Skin epidermis (tissue), 12 donors: ENCODE measurements around the gene ITGAD.

Experiments used
- H3K27ac ChIP-seq, 21 experiments: fragments of 200-600 bp; sonication (generic) in 11 of 21; one replicate each; pipeline ENCODE4 v1.5.0; 2020; ENCODE audit warnings: mild to moderate bottlenecking in 3 of 21, inconsistent platforms in 2 of 21, moderate library complexity in 2 of 21
- H3K4me3 ChIP-seq, 7 experiments: fragments of 200-600 bp; sonication (generic) in 2 of 7; one replicate each; pipeline ENCODE4 v1.5.0; 2020; ENCODE audit warnings: inconsistent platforms in 2 of 7, mild to moderate bottlenecking in 2 of 7, moderate library complexity in 1 of 7

Gene ITGAD

DNA sequence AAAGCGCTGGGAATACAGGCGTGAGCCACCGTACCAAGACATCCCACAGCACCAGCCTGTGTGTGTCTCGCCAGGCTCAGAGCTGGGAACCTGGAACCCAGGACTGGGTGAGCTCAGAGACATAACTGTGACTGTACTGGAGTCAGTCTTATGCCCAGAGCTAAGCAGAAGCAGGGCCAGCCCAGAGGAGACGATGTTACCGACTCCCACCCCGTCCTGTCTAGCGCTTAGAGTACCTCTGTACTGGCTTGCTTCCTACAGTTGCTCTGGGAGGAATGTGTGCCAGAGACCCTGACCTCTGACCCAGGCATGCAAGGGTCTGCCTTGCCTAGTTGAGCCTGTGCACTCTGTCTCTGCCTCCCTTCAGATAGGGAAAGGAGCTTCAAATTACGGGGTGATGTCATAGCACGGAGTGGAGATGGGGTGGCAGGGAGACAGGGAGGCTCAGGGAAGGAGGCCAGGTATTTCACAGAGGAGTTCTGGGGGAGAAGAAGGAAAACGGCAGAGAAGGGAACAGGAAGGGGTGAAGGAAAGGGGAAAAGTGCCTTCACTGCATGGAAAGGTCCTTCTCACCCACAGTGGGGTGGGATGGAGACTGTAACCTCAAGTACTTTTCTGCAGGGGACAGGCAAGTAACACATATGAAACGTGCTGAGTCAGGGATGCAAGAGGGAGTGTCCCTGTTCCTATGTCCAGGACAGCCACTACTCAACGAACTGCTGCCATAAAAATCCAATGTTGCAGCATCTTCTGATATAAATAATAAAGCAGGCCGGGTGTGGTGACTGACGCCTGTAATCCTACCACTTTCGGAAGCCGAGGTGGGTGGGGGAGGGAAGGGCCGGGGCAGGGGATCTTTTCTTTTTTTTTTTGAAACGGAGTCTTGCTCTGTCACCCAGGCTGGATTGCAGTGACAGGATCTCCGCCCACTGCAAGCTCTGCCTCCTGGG is 60.4 kb downstream of the ITGAD start:
- peak overlapping the region in 20 of 21 experiments; percentile 8 to 85 (median 73) for H3K27ac ChIP-seq

DNA sequence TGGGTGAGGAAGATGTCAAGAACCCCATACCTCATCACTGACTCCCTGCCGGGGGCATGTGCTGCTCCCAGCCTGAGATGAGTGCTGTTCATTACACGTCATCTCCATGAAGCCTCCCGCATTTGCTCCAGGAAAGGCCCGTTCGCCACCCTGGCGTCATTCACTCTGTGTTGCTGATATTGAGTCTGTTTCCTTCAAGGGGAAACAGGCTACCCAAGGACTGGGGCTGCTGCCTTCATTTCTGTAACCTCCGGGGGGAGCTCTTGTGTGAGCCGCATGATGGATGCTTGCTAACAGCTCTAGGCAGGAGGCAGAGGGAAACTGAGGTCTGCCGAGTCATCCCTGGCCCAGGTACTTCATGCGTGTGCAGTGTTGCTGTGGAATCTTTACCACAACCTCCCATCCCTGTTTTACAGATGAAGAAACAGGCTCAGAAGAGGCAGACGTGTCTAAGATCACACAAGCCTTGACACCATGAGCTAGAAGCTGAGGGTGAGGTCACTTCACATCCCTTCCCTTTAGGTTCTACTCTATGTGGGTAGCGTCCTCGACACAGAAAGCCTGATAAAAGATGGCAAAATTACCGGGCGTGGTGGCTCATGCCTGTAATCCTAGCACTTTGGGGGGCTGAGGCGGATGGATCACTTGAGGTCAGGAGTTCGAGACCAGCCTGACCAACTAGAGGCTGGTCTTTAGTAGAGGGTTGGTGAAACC is 62.6 kb downstream of the ITGAD start:
- Histone ChIP-seq H3K27ac (peak overlapping the region in 5 of 21 experiments; percentile 9 to 68 (median 36)), H3K4me3 (no peak overlapping the region)

More for the DNA sequence above, 60.4 kb downstream of the ITGAD start:
- no peak overlapping the region for H3K4me3 ChIP-seq

DNA sequence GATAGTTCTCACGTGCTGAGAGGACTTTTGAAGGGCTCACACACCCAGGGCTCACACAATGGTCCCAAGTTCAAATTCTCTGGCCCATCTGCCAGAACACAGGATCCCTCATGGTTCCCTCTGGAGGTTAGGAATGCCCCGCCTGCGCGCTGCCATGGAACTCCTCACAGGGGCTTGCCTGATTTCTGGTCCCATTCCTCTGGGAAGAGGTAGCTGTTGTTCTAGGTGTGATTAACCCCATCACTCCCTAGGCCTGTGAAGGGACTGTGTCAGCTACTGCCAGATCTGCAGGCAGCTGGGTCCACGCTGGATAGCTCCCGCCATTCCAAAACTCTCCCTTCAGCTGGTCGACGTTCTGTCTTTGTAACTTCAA is 63.8 kb downstream of the ITGAD start:
- Histone ChIP-seq H3K27ac (peak overlapping the region in 10 of 21 experiments; percentile 22 to 100 (median 100)), H3K4me3 (peak overlapping the region in 3 of 7 experiments; percentile 58 to 84 (median 76))

DNA sequence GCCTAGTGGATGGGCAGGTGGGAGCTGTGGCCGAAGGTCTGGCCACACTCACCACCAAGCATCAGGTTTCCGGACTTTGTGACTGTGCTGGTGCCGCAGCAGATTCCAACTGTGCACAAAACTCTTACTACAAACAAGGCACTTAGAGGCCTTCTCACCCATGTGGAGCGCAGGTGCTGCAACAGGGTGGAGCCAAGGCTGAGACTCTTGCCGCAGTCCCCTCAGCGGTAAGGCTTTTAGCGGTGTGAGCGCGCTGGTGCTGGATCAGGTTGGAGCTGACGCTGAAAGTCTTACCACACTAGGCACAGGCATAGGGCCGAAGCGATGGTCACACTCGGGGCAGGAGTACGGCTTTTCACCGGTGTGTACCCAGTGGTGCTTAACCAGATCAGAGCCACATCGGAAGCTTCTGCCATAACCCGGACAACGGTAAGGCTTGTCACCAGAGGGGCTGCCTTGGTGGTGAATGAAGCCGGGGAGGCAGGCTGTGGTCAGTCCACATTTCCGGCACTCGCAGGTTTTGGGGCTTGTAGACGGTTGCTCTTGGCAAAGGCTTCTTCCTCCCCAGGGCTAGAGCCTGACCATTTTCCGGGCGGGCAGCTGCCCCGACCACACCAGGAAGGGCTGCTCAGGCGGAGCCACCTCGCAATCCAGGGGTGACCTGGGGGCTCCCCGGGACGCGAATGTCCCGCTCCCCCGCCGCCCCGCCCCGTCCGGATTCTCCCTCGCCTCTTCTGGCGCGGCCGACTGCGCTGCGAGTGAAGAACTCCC is 65.1 kb downstream of the ITGAD start:
- Histone ChIP-seq H3K4me3 (peak overlapping the region; percentile 50 to 84 (median 71)), H3K27ac (peak overlapping the region; percentile 72 to 100 (median 100))

DNA sequence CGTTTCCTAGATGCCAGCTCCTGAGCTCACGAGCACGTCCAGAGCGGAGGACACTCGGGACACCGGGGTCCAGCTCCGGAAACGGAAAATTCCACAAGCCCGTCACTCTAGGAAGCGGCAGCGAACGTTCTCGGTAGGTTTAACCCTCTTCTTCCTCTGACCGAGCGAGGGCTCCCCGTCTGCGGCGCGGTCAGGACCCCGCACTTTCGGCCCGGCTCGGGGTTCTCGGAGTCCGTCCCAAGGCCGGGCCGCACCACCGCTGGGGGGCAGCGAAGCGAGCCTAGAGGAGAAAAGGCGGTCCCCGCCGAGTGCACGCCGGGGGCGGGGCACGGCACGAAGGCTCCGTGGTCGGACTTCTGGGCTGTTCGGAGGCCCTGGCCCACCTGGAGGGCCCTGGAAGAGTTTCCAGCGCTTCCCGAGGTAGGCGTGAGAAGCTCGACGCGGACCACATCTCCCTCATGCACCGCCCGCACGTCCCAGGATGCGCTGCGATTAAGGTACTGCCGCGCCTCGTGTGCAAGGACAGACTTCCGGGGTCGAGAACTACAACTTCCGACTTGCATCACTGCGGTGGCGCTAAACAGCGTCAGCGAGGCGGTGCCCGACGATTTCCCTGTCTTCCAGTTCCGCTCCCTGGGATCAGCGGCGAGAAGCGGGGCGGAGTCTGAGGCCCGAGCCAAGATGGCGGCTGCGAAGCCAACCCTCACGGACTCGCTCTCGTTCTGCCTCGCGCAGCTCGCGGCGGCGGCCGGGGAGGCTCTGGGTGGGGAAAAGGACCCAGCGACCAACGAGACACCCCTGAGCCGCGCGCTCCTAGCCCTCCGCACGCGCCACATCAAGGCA is 65.9 kb downstream of the ITGAD start, which contains the start of gene ARMC5:
Gene ARMC5, plus strand, starts transcription at position 658 of the 843 bp plus-strand sequence. Its CDS starts 24 bp downstream, at position 682.
- peak within 1 kb of the TSS; percentile 50 to 84 (median 71) for H3K4me3 ChIP-seq
- H3K27ac ChIP-seq = peak within 1 kb of the TSS; percentile 92 to 100 (median 100)

DNA sequence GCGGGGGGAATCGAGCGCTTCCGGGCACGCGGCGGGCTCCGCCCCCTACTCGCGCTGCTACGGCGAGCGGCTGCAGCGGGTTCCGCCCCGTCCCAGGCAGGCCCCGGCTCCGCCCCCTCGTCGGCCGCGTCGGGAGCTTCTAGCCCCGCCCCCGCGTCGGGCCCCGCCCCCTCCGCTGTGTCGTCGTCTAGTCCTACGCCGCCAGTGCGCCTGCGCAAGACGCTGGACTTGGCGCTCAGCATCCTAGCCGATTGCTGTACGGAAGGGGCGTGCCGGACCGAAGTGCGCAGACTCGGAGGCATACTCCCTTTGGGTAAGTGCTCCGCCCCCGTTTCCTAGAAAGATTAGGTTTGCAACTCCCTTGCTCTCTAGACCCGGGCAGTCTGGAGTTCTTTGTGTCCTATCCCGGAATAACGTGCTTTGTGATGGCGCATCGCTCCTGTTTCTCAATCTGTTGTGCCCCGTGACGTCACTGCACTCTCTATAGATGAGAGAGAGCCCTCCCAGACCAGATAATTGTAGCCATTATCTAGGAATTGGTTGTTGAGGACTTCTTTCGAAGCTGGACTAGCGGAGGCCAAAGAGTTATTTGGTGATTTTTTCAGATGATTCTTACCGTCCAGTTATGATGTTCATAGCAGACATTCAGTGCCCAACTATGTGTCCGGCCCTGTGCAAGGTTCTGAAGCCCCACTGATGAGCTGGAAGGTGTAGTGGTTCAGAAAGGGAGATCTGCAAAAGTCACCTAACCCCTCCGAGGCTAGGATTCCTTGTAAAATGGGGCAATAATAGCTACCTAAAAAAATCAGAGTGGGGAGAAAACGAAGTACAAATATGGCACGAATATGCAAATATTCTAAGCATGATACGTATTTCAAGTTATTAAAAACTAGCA is 66.8 kb downstream of the ITGAD start:
- Histone ChIP-seq H3K4me3 (peak overlapping the region; percentile 50 to 84 (median 71)), H3K27ac (peak overlapping the region; percentile 92 to 100 (median 100))

DNA sequence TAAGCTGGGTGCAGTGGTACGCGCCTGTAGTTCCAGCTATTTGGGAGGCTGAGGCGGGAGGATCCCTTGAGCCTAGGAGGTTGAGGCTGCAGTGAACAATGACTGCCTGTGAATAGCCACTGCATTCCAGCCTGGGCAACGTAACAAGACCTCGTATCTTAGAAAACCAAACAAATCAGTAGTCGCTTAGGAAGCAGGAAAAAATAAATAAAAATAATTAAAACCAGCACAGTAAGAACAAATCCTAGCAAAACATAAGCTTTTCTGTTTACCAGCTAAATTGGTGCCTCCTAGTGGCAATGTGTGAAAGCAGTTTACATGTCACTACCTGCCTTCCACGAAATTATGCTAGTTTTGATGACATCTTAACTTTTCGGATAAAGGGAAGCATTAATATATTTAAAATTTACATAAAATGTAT is 67.5 kb downstream of the ITGAD start:
- peak overlapping the region in 6 of 7 experiments; percentile 8 to 76 (median 62) for H3K4me3 ChIP-seq
- peak overlapping the region in 19 of 21 experiments; percentile 41 to 100 (median 98) for H3K27ac ChIP-seq

DNA sequence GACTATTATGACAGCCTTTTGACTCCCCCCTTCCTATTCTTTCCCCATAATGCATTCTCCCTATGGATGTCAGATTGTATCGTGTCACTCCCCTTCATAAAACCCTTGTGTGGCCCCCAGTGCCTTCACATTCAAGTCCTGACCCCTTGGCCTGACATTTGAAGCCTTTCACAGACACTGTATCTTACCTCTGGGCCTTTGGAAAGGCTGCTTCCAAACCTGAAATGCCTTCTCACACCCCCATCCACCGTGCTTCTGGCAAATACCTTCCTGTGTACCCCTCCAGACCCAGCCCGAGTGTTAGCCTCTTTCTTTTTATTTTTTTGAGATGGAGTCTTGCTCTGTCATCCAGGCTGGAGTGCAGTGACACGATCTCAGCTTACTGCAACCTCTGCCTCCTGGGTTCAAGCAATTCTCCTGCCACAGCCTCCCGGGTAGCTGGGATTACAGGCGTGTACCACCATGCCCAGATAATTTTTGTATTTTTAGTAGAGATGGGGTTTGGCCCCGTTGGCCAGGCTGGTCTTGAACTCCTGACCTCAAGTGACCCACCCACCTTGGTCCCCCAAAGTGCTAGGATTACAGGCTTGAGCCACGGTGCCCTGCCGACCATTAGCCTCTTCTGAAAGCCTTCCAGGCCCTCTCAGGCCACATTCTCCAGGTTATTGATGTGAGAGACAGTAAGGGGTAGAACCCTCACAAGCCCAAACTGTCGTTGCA is 68.2 kb downstream of the ITGAD start:
- H3K4me3 ChIP-seq = no peak overlapping the region
- peak overlapping the region in 1 of 21 experiments; percentile 100 for H3K27ac ChIP-seq

DNA sequence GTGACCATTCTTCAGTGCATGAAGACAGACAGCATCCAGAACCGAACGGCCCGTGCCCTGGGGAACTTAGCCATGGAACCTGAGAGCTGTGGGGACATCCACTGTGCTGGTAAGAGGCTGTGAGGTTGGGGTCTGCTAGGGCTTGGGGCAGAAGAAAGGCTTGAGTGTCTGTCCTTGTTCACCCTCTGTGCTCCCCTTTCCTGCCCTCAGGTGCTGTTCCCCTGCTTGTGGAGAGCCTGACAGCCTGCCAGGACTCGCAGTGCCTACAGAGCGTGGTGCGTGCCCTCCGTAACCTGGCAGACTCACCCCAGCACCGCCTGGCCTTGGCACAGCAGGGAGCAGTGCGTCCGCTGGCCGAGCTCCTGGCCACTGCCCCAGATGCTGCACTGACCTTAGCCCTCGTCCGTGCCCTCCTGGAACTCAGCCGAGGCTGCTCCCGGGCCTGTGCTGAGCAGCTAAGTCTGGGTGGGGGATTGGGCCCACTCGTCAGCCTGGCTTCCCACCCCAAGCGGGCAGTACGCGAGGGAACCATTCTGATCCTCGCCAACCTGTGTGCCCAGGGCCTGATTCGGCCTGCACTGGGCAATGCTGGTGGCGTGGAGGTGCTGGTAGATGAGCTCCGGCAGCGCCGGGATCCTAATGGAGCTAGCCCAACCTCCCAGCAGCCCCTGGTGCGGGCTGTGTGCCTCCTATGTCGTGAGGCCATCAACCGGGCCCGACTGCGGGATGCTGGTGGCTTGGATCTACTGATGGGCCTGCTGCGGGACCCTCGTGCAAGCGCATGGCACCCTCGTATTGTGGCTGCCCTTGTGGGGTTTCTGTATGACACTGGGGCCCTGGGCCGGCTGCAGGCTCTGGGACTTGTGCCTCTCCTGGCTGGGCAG is 69.0 kb downstream of the ITGAD start:
- Histone ChIP-seq H3K27ac (no peak overlapping the region), H3K4me3 (no peak overlapping the region)

DNA sequence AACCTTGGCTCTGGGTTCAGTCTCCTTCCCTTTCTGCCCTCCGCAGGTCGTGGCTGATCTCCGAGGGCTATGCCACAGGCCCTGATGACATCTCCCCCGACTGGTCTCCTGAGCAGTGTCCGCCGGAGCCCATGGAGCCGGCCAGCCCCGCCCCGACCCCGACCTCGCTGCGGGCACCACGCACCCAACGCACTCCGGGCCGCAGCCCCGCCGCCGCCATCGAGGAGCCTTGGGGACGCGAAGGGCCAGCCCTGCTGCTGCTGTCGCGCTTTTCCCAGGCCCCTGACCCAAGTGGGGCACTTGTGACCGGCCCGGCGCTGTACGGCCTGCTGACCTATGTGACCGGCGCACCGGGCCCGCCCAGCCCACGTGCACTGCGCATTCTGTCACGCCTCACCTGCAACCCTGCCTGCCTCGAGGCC is 71.2 kb downstream of the ITGAD start:
- no peak overlapping the region for H3K4me3 ChIP-seq
- no peak overlapping the region for H3K27ac ChIP-seq

DNA sequence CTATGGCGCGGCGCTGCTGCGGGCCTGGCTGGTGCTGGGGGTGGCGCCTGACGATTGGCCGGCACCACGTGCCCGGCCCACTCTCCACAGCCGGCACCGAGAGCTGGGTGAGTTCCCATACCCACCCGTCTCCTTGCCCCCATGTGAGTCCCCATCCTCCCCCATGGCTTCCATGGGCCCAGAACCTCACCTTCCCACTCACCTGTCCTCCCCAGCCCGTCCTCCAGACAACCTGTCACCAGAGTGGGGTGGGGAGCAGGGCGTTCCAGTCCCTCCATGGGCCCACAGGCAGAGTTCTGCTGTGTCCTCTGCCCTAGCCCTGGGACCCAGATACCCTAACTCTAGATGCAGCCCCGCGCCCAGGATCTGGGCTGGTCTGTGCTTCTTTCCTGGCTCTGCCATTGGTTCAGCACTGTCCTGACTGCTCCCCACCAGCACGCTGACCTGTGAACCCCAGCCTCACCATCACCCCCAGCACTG is 71.7 kb downstream of the ITGAD start:
- no peak overlapping the region for H3K4me3 ChIP-seq
- no peak overlapping the region for H3K27ac ChIP-seq

DNA sequence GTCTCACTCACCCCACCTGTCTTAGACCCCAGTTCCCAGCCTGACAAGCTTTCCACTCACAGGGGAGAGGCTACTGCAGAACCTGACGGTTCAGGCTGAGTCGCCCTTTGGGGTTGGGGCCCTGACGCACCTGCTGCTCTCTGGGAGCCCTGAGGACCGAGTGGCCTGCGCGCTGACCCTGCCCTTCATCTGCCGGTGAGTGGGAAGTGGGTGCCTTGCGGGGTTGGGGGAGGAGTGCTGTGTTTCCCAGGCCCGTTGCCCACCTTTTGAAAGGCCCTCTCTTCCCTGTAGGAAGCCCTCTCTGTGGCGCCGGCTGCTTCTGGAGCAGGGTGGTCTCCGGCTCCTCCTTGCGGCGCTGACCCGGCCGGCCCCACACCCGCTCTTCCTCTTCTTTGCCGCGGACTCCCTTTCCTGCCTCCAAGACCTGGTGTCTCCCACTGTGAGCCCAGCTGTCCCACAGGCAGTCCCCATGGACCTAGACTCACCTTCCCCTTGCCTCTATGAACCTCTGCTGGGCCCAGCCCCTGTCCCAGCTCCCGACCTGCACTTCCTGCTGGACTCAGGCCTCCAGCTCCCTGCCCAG is 72.7 kb downstream of the ITGAD start:
- Histone ChIP-seq H3K4me3 (no peak overlapping the region), H3K27ac (peak overlapping the region in 3 of 21 experiments; percentile 1 to 63 (median 21))

DNA sequence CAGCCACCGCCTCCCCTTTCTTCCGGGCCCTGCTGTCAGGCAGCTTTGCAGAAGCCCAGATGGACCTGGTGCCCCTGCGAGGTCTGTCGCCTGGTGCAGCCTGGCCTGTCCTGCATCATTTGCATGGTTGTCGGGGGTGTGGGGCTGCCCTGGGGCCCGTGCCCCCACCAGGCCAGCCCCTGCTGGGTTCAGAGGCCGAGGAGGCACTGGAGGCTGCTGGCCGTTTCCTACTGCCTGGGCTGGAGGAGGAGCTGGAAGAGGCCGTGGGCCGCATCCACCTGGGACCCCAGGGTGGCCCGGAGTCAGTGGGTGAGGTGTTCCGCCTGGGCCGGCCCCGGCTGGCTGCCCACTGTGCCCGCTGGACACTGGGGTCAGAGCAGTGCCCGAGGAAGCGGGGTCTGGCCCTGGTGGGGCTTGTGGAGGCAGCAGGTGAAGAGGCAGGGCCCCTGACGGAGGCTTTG is 73.3 kb downstream of the ITGAD start:
- H3K4me3 ChIP-seq = no peak overlapping the region
- peak overlapping the region in 6 of 21 experiments; percentile 1 to 63 (median 22) for H3K27ac ChIP-seq

DNA sequence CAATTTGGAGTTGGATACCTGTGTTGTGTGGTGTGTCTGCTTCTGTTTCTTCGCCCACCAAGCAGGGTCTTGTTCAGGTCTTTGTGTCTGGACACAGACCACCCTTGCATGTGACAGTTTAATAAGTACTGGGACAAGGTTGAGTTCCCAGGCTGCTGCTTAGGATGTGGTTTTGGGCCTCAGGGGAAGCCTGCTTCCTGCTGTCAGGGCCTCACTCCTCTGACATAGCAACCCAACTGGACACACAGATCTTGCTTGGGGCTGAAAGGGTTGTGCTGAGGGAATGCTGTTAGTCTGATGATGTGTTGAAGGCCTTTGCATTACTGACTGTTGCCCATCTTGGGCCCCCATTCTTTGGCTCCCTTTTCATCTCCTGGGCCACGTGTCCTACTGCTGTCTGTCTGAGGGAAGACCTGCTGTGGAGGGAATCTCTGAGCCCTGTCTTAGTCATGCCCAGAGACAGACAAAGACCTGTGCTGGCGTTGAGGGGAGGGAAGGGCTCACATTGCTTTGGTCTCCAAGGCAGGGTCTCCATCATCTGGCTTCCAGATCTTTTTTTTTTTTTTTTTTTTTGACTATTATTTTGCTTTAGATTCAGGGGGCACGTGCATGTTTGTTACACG is 74.1 kb downstream of the ITGAD start:
- Histone ChIP-seq H3K4me3 (no peak overlapping the region), H3K27ac (peak overlapping the region in 7 of 21 experiments; percentile 1 to 63 (median 15))

DNA sequence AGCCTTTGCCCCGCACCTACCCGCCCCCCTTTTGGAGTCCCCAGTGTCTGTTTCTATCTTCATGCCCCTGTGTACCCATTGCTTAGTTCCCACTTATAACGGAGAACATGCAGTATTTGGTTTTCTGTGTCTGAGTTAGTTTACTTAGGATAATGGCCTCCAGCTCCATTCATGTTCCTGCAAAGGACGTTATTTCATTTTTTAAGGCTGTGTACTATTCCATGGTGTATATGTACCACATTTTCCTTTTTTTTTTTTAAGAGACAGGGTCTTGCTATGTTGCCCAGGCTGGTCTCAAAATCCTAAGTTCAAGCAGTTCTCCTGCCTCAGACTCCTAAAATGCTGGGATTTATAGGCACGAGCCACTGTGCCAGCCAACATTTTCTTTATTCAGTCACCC is 74.7 kb downstream of the ITGAD start:
- H3K27ac ChIP-seq = no peak overlapping the region
- H3K4me3 ChIP-seq = no peak overlapping the region
